Breast epithelium (tissue), 4 donors: Measurements from ENCODE around the gene BATF. TPM values are rescaled to one million over a fixed set of nuclear protein-coding genes. Genes with fewer than 3 reads are reported as not detected.

Source experiments
- DNase-seq, 2 donors: peaks; one replicate each; pipeline ENCODE4 v3.0.0-alpha.2; 2019; ENCODE audit warnings: low spot score in 2 of 2
- H3K27ac ChIP-seq, 2 donors: fragments of 200-600 bp; sonication (generic) in 1 of 2; one replicate each; pipeline ENCODE4 v1.5.1; 2016 to 2019; ENCODE audit warnings: mild to moderate bottlenecking in 1 of 2
- H3K27me3 ChIP-seq, 2 donors: fragments of 200-600 bp; sonication (generic) in 1 of 2; one replicate each; pipeline versions ENCODE4 v1.5.1 to v1.6.0; 2017 to 2019; ENCODE audit warnings: control low read depth in 1 of 2, mild to moderate bottlenecking in 1 of 2
- H3K36me3 ChIP-seq: fragments of 200-600 bp; one replicate; pipeline ENCODE4 v1.5.1; 2019
- H3K4me1 ChIP-seq, 2 donors: fragments of 200-600 bp; sonication (generic); one replicate each; pipeline ENCODE4 v1.5.1; 2016 to 2019; ENCODE audit warnings: control low read depth in 1 of 2
- H3K4me3 ChIP-seq, 3 donors: fragments of 200-600 bp; sonication (generic); 1 replicate in 2 of 3; 2 replicates in 1 of 3; pipeline ENCODE4 v1.5.1; 2016 to 2019; ENCODE audit warnings: mild to moderate bottlenecking in 3 of 3, moderate library complexity in 2 of 3
- H3K9me3 ChIP-seq, 2 donors: fragments of 200-600 bp; sonication (generic) in 1 of 2; one replicate each; pipeline ENCODE4 v1.5.1; 2016 to 2019; ENCODE audit warnings: control low read depth in 1 of 2
- POLR2A ChIP-seq: fragments of 450-650 bp; IDR thresholded peaks from one replicate; pipeline ENCODE4 v1.6.1; 2016; ENCODE audit warnings: antibody characterized with exemption, mild to moderate bottlenecking, moderate library complexity
- POLR2AphosphoS5 ChIP-seq, 3 donors: sonication (generic); formaldehyde crosslinking; IDR thresholded peaks; one replicate each; pipeline ENCODE4 v1.6.1; 2017; ENCODE audit warnings: antibody characterized with exemption in 3 of 3
- intact Hi-C: fragments of 100-400 bp; cut with DNase I; formaldehyde crosslinking; loops from one replicate; pipeline ENCODE4 v1.15.1; 2023; ENCODE audit warnings: low total_unique reads
- total RNA-seq, 3 donors: library from RNA; depleted of rRNA; stranded (reverse); fragments of >200 nt; gene quantifications; one replicate each; pipeline ENCODE4 v1.1.0, GENCODE V29; 2016
- TF ChIP-seq, protein P1 (sequence below), 3 donors: fragments of 450-650 bp; IDR thresholded peaks; one replicate each; pipeline ENCODE4 v1.5.1; 2016 to 2017; ENCODE audit warnings: antibody characterized with exemption in 3 of 3, mild to moderate bottlenecking in 3 of 3, moderate library complexity in 3 of 3

Gene BATF
- total RNA-seq, 3 donors from 2014 or later: 15.7 to 43.6 (median 34.7) TPM

DNA sequence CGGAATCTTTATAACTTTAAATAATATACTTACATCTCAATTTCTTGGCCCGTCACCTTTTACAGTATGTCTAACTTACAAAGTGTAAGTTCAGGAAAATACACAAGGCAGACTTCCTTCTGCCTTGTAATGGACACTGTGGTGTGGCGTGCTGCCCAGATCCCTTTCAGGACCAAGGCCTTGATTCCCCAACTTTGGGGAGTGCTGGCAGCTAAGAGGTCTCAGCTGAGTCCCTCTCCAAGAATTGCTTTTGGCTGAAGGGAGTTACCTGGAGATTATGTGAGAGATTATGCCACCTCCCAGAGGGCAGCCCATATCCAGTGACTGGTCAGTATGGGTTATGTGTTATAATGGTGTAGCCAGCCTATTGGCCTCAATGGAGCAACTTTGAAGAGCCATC lies 21.2 kb upstream of the BATF start:
- no peak for DNase-seq
- H3K9me3 ChIP-seq: no peaks in the 10 kb centered on the region
- TF ChIP-seq POLR2AphosphoS5 (IDR thresholded peaks at IDR 0.05): no peak
- TF ChIP-seq, protein P1, sequence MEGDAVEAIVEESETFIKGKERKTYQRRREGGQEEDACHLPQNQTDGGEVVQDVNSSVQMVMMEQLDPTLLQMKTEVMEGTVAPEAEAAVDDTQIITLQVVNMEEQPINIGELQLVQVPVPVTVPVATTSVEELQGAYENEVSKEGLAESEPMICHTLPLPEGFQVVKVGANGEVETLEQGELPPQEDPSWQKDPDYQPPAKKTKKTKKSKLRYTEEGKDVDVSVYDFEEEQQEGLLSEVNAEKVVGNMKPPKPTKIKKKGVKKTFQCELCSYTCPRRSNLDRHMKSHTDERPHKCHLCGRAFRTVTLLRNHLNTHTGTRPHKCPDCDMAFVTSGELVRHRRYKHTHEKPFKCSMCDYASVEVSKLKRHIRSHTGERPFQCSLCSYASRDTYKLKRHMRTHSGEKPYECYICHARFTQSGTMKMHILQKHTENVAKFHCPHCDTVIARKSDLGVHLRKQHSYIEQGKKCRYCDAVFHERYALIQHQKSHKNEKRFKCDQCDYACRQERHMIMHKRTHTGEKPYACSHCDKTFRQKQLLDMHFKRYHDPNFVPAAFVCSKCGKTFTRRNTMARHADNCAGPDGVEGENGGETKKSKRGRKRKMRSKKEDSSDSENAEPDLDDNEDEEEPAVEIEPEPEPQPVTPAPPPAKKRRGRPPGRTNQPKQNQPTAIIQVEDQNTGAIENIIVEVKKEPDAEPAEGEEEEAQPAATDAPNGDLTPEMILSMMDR (IDR thresholded peaks at IDR 0.05): no peak
- TF ChIP-seq POLR2A: no peak
- H3K36me3 ChIP-seq: no peaks in the 10 kb centered on the region
- H3K27me3 ChIP-seq: no peaks in the 10 kb centered on the region
- H3K4me1 ChIP-seq: no peaks in the 10 kb centered on the region
- intact Hi-C loops: no loop called here
- H3K4me3 ChIP-seq: no peak overlapping the region
- no peak overlapping the region for H3K27ac ChIP-seq

DNA sequence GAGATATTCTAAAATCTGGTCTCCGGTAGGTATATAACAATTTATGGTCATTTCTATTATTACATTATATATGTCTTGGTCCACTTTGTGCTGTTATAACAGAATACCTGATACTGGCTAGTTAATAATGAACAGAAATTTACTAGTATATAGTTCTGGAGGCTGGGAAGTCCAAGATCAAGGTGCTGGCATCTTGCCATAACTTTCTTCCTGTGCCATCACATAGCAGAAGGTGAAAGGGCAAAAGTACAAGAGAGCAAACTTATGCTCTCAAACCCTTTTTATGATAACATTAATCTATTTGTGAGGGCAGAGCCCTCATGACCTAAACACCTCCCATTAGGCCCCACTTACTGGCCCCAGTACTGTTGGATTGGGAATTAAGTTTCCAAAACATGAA lies 17.9 kb upstream of the BATF start:
- intact Hi-C loops: no loop called here
- no peak overlapping the region for H3K27ac ChIP-seq
- H3K4me1 ChIP-seq: no peaks in the 10 kb centered on the region
- H3K4me3 ChIP-seq: no peak overlapping the region
- H3K9me3 ChIP-seq: no peaks in the 10 kb centered on the region
- H3K27me3 ChIP-seq: no peaks in the 10 kb centered on the region
- TF ChIP-seq, protein P1 (IDR thresholded peaks at IDR 0.05): no peak
- TF ChIP-seq POLR2AphosphoS5 (IDR thresholded peaks at IDR 0.05): no peak
- TF ChIP-seq POLR2A: no peak
- no peaks in the 10 kb centered on the region for H3K36me3 ChIP-seq
- no peak for DNase-seq

DNA sequence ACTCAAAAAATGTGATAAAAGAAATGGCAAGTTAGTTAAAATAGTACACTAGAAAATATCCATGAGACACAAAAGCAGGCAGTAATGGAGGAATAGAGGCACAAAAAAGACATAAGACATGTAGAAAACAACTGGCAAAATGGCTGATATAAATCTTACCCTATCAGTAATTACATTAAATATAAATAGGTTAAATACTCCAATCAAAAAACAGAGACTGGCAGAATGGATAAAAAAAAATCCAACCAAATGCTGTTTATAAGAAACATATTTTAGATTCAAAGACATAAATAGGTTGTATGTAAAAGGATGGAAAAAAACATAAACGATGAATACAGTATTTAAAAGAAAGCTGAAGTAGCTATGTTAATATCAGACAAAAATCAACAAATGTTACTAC lies 15.3 kb upstream of the BATF start:
- H3K4me3 ChIP-seq: no peak overlapping the region
- no peaks in the 10 kb centered on the region for H3K36me3 ChIP-seq
- H3K27me3 ChIP-seq: no peaks in the 10 kb centered on the region
- intact Hi-C loops: no loop called here
- no peak for DNase-seq
- H3K4me1 ChIP-seq: no peaks in the 10 kb centered on the region
- H3K27ac ChIP-seq: no peak overlapping the region
- peaks cover 4 to 15% of the 10 kb centered on the region in 2 donors for H3K9me3 ChIP-seq
- TF ChIP-seq POLR2AphosphoS5 (IDR thresholded peaks at IDR 0.05): no peak
- TF ChIP-seq, protein P1 (IDR thresholded peaks at IDR 0.05): no peak
- TF ChIP-seq POLR2A: no peak

DNA sequence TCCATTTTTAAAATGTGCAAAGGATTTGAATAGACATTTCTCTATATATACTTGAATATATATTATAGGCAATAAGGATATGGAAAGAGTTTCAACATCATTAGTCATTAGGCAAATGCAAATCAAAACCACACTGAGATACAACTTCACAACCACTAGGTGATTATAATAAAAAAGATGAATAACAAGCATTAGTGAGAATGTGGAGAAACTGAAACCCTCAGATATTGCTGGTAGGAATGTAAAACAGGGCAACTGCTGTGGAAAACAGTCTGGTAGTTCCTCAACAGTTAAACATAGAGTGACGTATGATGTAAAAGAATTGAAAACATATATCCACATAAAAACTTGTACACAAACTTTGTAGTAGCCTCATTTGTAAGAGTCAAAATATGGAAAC lies 11.7 kb upstream of the BATF start:
- Histone ChIP-seq H3K4me3 (no peak overlapping the region), H3K27me3 (no peaks in the 10 kb centered on the region), H3K27ac (no peak overlapping the region), H3K4me1 (no peaks in the 10 kb centered on the region), H3K36me3 (no peaks in the 10 kb centered on the region), H3K9me3 (peaks cover 4 to 20% of the 10 kb centered on the region in 2 donors)
- intact Hi-C loops: no loop called here
- no peak for DNase-seq
- TF ChIP-seq POLR2A: no peak
- TF ChIP-seq, protein P1 (IDR thresholded peaks at IDR 0.05): no peak
- no peak for TF ChIP-seq POLR2AphosphoS5 (IDR thresholded peaks at IDR 0.05)

DNA sequence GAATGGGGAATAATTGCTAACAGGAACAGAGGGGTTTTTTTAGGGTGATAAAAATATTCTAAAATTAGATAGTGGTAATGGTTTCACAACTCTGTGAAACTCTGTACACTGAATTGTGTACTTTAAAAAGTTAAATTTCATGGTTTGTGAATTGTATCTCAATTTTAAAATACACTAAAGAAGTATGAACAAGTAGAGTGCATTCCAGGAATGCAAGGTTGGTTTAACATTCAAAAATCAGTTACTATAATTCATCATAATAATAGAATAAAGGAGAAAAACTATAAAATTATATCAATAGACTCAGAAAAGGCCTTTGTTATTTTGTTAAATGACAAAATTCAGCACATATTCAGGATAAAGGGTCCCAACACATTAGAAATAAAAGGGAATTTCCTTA lies 11.1 kb upstream of the BATF start:
- no peaks in the 10 kb centered on the region for H3K36me3 ChIP-seq
- peaks cover 4 to 20% of the 10 kb centered on the region in 2 donors for H3K9me3 ChIP-seq
- intact Hi-C loops: no loop called here
- H3K27ac ChIP-seq: no peak overlapping the region
- no peaks in the 10 kb centered on the region for H3K27me3 ChIP-seq
- no peak overlapping the region for H3K4me3 ChIP-seq
- TF ChIP-seq, protein P1 (IDR thresholded peaks at IDR 0.05): no peak
- no peak for DNase-seq
- no peaks in the 10 kb centered on the region for H3K4me1 ChIP-seq
